Testis (tissue), 2 donors: ENCODE measurements around the gene ARHGEF4.

Experiments used
- POLR2A ChIP-seq: fragments of 450-650 bp; IDR thresholded peaks from one replicate; pipeline ENCODE4 v1.6.1; 2017; ENCODE audit warnings: antibody characterized with exemption, mild to moderate bottlenecking, moderate library complexity
- TF ChIP-seq, protein P1 (sequence below), 3 experiments: fragments of 450-650 bp in 2 of 3; fragments of 200-600 bp in 1 of 3; sonication (generic) in 1 of 3; IDR thresholded peaks; one replicate each; pipeline ENCODE4 v1.5.1; 2016 to 2019; ENCODE audit warnings: antibody characterized with exemption in 3 of 3, mild to moderate bottlenecking in 2 of 3, moderate library complexity in 1 of 3

- TF ChIP-seq, protein P1, sequence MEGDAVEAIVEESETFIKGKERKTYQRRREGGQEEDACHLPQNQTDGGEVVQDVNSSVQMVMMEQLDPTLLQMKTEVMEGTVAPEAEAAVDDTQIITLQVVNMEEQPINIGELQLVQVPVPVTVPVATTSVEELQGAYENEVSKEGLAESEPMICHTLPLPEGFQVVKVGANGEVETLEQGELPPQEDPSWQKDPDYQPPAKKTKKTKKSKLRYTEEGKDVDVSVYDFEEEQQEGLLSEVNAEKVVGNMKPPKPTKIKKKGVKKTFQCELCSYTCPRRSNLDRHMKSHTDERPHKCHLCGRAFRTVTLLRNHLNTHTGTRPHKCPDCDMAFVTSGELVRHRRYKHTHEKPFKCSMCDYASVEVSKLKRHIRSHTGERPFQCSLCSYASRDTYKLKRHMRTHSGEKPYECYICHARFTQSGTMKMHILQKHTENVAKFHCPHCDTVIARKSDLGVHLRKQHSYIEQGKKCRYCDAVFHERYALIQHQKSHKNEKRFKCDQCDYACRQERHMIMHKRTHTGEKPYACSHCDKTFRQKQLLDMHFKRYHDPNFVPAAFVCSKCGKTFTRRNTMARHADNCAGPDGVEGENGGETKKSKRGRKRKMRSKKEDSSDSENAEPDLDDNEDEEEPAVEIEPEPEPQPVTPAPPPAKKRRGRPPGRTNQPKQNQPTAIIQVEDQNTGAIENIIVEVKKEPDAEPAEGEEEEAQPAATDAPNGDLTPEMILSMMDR (IDR thresholded peaks at IDR 0.05): no peak
- TF ChIP-seq POLR2A: no peak
These were observed 199.6 kb downstream of the ARHGEF4 start for GRCh38 chr2:131036269-131036668.
